IMR-90 (cell line): Measurements from ENCODE around the gene PLCH1. TPM values are rescaled to one million over a fixed set of nuclear protein-coding genes. Genes with fewer than 3 reads are reported as not detected.

Source experiments
- ATAC-seq: fragments of 200-7000 bp; cut with Tn5 transposase; 2 replicates; pipeline ENCODE4 v1.9.1; 2020; ENCODE audit warnings: low read depth, mild to moderate bottlenecking, moderate library complexity
- BruUV-seq: library from RNA; stranded (reverse); fragments of 400-500 nt; replicated peaks from 2 replicates; lab custom pipeline; 2021; lab: Mats Ljungman, UMichigan
- CTCF ChIA-PET: fragments of 300-600 bp; formaldehyde crosslinking; extraction: SDS; loops from one replicate; lab custom pipeline; 2021; ENCODE audit warnings: antibody characterized with exemption; lab: Yijun Ruan, JAX
- POLR2A ChIA-PET: fragments of 300-600 bp; sonication (Branson Sonifier 250); formaldehyde crosslinking; loops from one replicate; lab custom pipeline; 2022; ENCODE audit warnings: antibody characterized with exemption; ENCODE audit not compliant: unreplicated experiment; lab: Charles Lee
- DNase-seq: peaks from one replicate; pipeline ENCODE4 v3.0.0; 2013
- H2AFZ ChIP-seq: replicated peaks from 2 replicates; pipeline ENCODE3; 2013; ENCODE audit warnings: low read length, mild to moderate bottlenecking; ENCODE audit not compliant: poor library complexity
- H2AK5ac ChIP-seq: 2 replicates; pipeline ENCODE4 v1.6.1; 2013; ENCODE audit warnings: low read depth, low read length, inconsistent platforms
- H2AK9ac ChIP-seq: replicated peaks from 2 replicates; pipeline ENCODE3; 2013; ENCODE audit warnings: mild to moderate bottlenecking, low read depth, low read length, moderate library complexity; ENCODE audit not compliant: poor library complexity
- H2BK120ac ChIP-seq: 2 replicates; pipeline ENCODE4 v1.6.1; 2013; ENCODE audit warnings: low read depth, low read length, inconsistent platforms
- H2BK15ac ChIP-seq: 3 replicates; pipeline ENCODE4 v1.6.1; 2013; ENCODE audit warnings: low read depth, low read length, inconsistent platforms
- H2BK20ac ChIP-seq: 2 replicates; pipeline ENCODE4 v1.6.1; 2013; ENCODE audit warnings: low read depth, mild to moderate bottlenecking, inconsistent platforms, low read length, moderate library complexity
- H2BK5ac ChIP-seq: 2 replicates; pipeline ENCODE4 v1.6.1; 2013; ENCODE audit warnings: mild to moderate bottlenecking, low read depth, low read length, inconsistent platforms; ENCODE audit not compliant: poor library complexity, severe bottlenecking
- H3K14ac ChIP-seq: replicated peaks from 2 replicates; pipeline ENCODE4 v1.6.1; 2013; ENCODE audit warnings: low read depth, low read length, inconsistent platforms
- H3K18ac ChIP-seq: 2 replicates; pipeline ENCODE4 v1.6.1; 2013; ENCODE audit warnings: low read depth, low read length, control low read depth
- H3K23ac ChIP-seq: 2 replicates; pipeline ENCODE4 v1.6.1; 2013; ENCODE audit warnings: low read depth, low read length, inconsistent platforms
- H3K27ac ChIP-seq: 2 replicates; pipeline ENCODE4 v1.5.1; 2013; ENCODE audit warnings: mild to moderate bottlenecking, control low read depth, low read length; ENCODE audit not compliant: insufficient read depth
- H3K27me3 ChIP-seq: 2 replicates; pipeline ENCODE4 v1.6.1; 2013; ENCODE audit warnings: low read length; ENCODE audit not compliant: control insufficient read depth, insufficient read depth
- H3K36me3 ChIP-seq: 2 replicates; pipeline ENCODE4 v1.6.1; 2013; ENCODE audit warnings: low read length, mixed read lengths; ENCODE audit not compliant: control insufficient read depth, insufficient read depth
- H3K4ac ChIP-seq: 2 replicates; pipeline ENCODE4 v1.6.1; 2013; ENCODE audit warnings: low read depth, low read length, inconsistent platforms
- H3K4me1 ChIP-seq: 2 replicates; pipeline ENCODE4 v1.6.1; 2013; ENCODE audit warnings: low read length, mixed read lengths; ENCODE audit not compliant: control insufficient read depth, insufficient read depth
- H3K4me2 ChIP-seq: 2 replicates; pipeline ENCODE4 v1.6.1; 2013; ENCODE audit warnings: low read depth, mild to moderate bottlenecking, control low read depth, low read length, moderate library complexity
- H3K4me3 ChIP-seq: 2 replicates; pipeline ENCODE4 v1.5.1; 2013; ENCODE audit warnings: low read depth, mild to moderate bottlenecking, control low read depth, low read length, moderate library complexity; ENCODE audit not compliant: insufficient read depth
- H3K56ac ChIP-seq: 2 replicates; pipeline ENCODE4 v1.6.1; 2013; ENCODE audit warnings: low read length, inconsistent platforms; ENCODE audit not compliant: insufficient read depth; ENCODE audit errors: extremely low read depth
- H3K79me1 ChIP-seq, 2 experiments: 2 replicates each; pipeline ENCODE4 v1.6.1; 2013; ENCODE audit warnings: low read length in 2 of 2, inconsistent platforms in 1 of 2, low read depth in 1 of 2
- H3K9ac ChIP-seq: 2 replicates; pipeline ENCODE4 v1.6.1; 2013; ENCODE audit warnings: low read depth, low read length, control low read depth
- H3K9me1 ChIP-seq: 2 replicates; pipeline ENCODE4 v1.6.1; 2013; ENCODE audit warnings: low read length, inconsistent platforms; ENCODE audit not compliant: insufficient read depth
- H3K9me3 ChIP-seq: 2 replicates; pipeline ENCODE4 v1.6.1; 2013; ENCODE audit warnings: low read length; ENCODE audit not compliant: control insufficient read depth, insufficient read depth
- H4K20me1 ChIP-seq: 2 replicates; pipeline ENCODE4 v1.6.1; 2013; ENCODE audit warnings: low read length, inconsistent platforms; ENCODE audit not compliant: insufficient read depth
- H4K5ac ChIP-seq: 2 replicates; pipeline ENCODE4 v1.6.1; 2013; ENCODE audit warnings: mild to moderate bottlenecking, low read depth, low read length, control low read depth
- H4K8ac ChIP-seq, 2 experiments: 2 replicates each; pipeline ENCODE4 v1.6.1; 2013; ENCODE audit warnings: low read depth in 2 of 2, low read length in 2 of 2, control low read depth in 1 of 2, inconsistent platforms in 1 of 2
- H4K91ac ChIP-seq: 2 replicates; pipeline ENCODE4 v1.6.1; 2013; ENCODE audit warnings: low read depth, low read length, inconsistent platforms; ENCODE audit not compliant: insufficient read depth
- CEBPB ChIP-seq: IDR thresholded peaks from 2 replicates; pipeline ENCODE4 v1.6.1; 2012; ENCODE audit warnings: low read depth, low read length, improper control_type of control experiment
- ELK1 ChIP-seq: fragments of 150-350 bp; IDR thresholded peaks from 2 replicates; pipeline ENCODE4 v1.6.1; 2016; ENCODE audit warnings: low read depth, mild to moderate bottlenecking, low read length, moderate library complexity, borderline replicate concordance
- FOS ChIP-seq: fragments of 150-350 bp; IDR thresholded peaks from 2 replicates; pipeline ENCODE4 v1.6.1; 2016; ENCODE audit warnings: low read depth, low read length
- MAFK ChIP-seq: IDR thresholded peaks from 2 replicates; pipeline ENCODE4 v1.6.1; 2012; ENCODE audit warnings: low read depth, low read length, improper control_type of control experiment
- MXI1 ChIP-seq: IDR thresholded peaks from 2 replicates; pipeline ENCODE4 v1.6.1; 2012; ENCODE audit warnings: low read depth, mild to moderate bottlenecking, low read length, moderate library complexity, borderline replicate concordance
- NFE2L2 ChIP-seq: fragments of 150-350 bp; IDR thresholded peaks from 2 replicates; pipeline ENCODE4 v1.6.1; 2016; ENCODE audit warnings: low read depth, mild to moderate bottlenecking, low read length
- RAD21 ChIP-seq: IDR thresholded peaks from 2 replicates; pipeline ENCODE4 v1.6.1; 2012; ENCODE audit warnings: low read length, improper control_type of control experiment
- SMC3 ChIP-seq: fragments of 150-350 bp; IDR thresholded peaks from 2 replicates; pipeline ENCODE4 v1.6.1; 2016; ENCODE audit warnings: low read depth, mild to moderate bottlenecking, antibody characterized with exemption, low read length, moderate library complexity
- WGBS, 2 experiments: methylation state at CpG; one replicate each; pipeline versions ENCODE4 v1.1.5 to v1.1.7; 2013; ENCODE audit warnings: missing lambda C conversion rate in 2 of 2; ENCODE audit not compliant: insufficient read length in 1 of 2; ENCODE audit errors: extremely low coverage in 2 of 2; 5-methylcytosine and 5-hydroxymethylcytosine counted together
- dilution Hi-C: fragments of 300-500 bp; cut with HindIII; formaldehyde crosslinking; loops from one replicate; pipeline ENCODE4 v1.14.3; 2018; ENCODE audit warnings: low sequenced_read_pairs; ENCODE audit not compliant: unreplicated experiment
- in situ Hi-C: fragments of 300-500 bp; cut with MboI; formaldehyde crosslinking; loops from 3 replicates; pipeline ENCODE4 v1.14.3; 2019; ENCODE audit warnings: low sequenced_read_pairs, inconsistent platforms, mixed read lengths
- intact Hi-C: fragments of 100-400 bp; cut with micrococcal nuclease; formaldehyde crosslinking; loops from 2 replicates; pipeline ENCODE4 v1.10.0; 2022
- polyA plus RNA-seq, 3 experiments: library from polyadenylated mRNA; depleted of rRNA; stranded (reverse); fragments of >200 nt; gene quantifications; 2 replicates each; pipeline ENCODE4 v1.2.3, GENCODE V29; 2012; ENCODE audit warnings: low replicate concordance in 1 of 3
- total RNA-seq: library from RNA; depleted of rRNA; stranded (reverse); fragments of >200 nt; gene quantifications from 2 replicates; pipeline ENCODE4 v1.2.3, GENCODE V29; 2012
- TF ChIP-seq, protein P1 (sequence below): conservative IDR thresholded peaks from 2 replicates; pipeline ENCODE4 v1.5.1; 2012; ENCODE audit warnings: mild to moderate bottlenecking, low read depth, low read length, improper control_type of control experiment

PLCH1 gene
- total and polyA plus RNA-seq, 2 of the 4 experiments (the other 2 are of a cell fraction), result not detected

- TF ChIP-seq CEBPB, result no peak
- no peak for TF ChIP-seq FOS
Measured at GRCh38 chr3:155702745-155703591, 41.9 kb downstream of the PLCH1 start (continued).

- Histone ChIP-seq H3K79me1 (no peaks in the 10 kb centered on the region), H2BK20ac (no peak overlapping the region), H2AFZ (no peak overlapping the region), H3K4me3 (no peak overlapping the region), H4K8ac (no peak overlapping the region), H2BK15ac (no peak overlapping the region), H3K4me1 (no peaks in the 10 kb centered on the region), H3K9me3 (no peaks in the 10 kb centered on the region), H3K14ac (no peak overlapping the region), H3K9me1 (no peaks in the 10 kb centered on the region), H2BK5ac (no peak overlapping the region), H4K5ac (no peak overlapping the region), H3K23ac (no peak overlapping the region), H3K4me2 (no peak overlapping the region), H3K4ac (no peak overlapping the region), H3K27me3 (no peaks in the 10 kb centered on the region), H4K91ac (no peak overlapping the region), H3K18ac (no peak overlapping the region), H4K20me1 (no peaks in the 10 kb centered on the region), H2AK5ac (no peak overlapping the region), H2BK120ac (no peak overlapping the region), H3K9ac (no peak overlapping the region), H3K36me3 (no peaks in the 10 kb centered on the region), H3K27ac (no peak overlapping the region), H3K56ac (no peak overlapping the region), H2AK9ac (no peak overlapping the region)
- CTCF ChIA-PET, result interaction anchor here (0.6 to 3.1 kb wide), 12 partner anchors 9 to 357 kb away, joined by 3 to 26 read pairs (median 3); no protein-coding TSS in a partner anchor
- dilution Hi-C loops (no loop called here), intact Hi-C loops (loop anchor here (1.0 to 10.0 kb wide), 5 partner anchors 320 to 1607 kb away; no protein-coding TSS in a partner anchor), in situ Hi-C loops (loop anchor here (10.0 to 25.0 kb wide), 3 partner anchors 317 to 940 kb away; no protein-coding TSS in a partner anchor)
- POLR2A ChIA-PET, result no interaction called here
- TF ChIP-seq ELK1 (no peak), CEBPB (peak; percentile 51), RAD21 (peak; percentile 66), SMC3 (peak; percentile 59; the same call in 1 of the 2 replicates), NFE2L2 (no peak), MXI1 (no peak), MAFK (no peak)
- TF ChIP-seq, protein P1, sequence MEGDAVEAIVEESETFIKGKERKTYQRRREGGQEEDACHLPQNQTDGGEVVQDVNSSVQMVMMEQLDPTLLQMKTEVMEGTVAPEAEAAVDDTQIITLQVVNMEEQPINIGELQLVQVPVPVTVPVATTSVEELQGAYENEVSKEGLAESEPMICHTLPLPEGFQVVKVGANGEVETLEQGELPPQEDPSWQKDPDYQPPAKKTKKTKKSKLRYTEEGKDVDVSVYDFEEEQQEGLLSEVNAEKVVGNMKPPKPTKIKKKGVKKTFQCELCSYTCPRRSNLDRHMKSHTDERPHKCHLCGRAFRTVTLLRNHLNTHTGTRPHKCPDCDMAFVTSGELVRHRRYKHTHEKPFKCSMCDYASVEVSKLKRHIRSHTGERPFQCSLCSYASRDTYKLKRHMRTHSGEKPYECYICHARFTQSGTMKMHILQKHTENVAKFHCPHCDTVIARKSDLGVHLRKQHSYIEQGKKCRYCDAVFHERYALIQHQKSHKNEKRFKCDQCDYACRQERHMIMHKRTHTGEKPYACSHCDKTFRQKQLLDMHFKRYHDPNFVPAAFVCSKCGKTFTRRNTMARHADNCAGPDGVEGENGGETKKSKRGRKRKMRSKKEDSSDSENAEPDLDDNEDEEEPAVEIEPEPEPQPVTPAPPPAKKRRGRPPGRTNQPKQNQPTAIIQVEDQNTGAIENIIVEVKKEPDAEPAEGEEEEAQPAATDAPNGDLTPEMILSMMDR, result peak; percentile 70
- peak; percentile 64 for ATAC-seq
- no TSS peak for BruUV-seq
- WGBS, 2 experiments, result no CpG with 5 or more reads among the region's 5 CpGs
- DNase-seq, result peak; percentile 58
Measured at GRCh38 chr3:155701882-155702465, 42.9 kb downstream of the PLCH1 start.
